GM18502 (cell line): Measurements from ENCODE around the gene CD24.
A peak's percentile ranks its signal among the peaks of the same experiment; 100 is the strongest.
"Not testable (repeated sequence)": the region's sequence is repeated elsewhere in the genome, so short reads cannot be mapped to it uniquely, and the experiment has no call there.

Source experiments
- ATAC-seq: cut with Tn5 transposase; IDR thresholded peaks from one replicate; pipeline ENCODE4 v1.9.1; 2021; ENCODE audit warnings: mild to moderate bottlenecking; ENCODE audit not compliant: unreplicated experiment, poor library complexity

Gene CD24

DNA sequence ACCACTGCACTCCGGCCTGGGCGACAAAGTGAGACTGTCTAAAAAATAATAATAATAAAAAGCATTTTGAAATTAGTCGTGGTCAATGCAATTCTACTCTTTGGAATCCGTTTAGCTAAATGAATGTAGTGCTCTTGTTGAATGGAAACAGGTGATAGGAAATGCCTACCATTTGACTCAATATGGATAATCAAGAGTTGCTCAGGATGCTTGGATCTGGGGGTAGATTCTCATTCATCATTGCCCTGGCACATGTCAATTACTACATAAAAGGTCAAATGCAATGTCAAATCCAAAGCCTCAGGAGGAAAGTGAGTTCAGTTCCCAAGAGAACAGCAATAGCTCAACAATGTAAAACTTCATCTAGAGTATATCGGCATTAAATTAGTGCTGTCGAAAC, 3.8 kb downstream of the CD24 start:
- not testable (repeated sequence) for ATAC-seq

DNA sequence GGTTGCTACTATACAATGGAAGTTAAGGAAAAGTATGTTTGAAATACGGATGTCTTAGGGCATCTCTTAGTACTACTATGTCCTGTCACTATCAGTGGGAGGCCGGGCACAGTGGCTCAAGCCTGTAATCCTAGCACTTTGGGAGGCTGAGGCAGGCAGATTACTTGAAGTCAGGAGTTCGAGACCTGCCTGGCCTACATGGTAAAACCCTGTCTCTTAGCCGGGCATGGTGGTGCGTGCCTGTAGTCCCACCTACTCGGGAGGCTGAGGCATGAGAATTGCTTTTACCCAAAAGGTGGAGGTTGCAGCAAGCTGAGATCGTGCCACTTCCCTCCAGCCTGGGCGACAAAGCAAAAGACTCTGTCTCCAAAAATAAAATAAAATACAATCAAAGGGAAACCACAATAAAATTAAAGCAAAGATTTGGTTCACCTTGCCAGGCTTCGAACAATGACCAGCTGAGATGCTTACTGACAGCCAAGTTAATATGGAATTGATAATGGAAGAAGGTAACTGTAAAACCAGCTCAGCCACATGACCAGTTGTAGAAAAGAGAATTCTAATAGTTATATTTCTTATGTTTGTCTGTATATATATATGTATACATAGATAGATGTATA, 6.5 kb downstream of the CD24 start:
- no peak for ATAC-seq

DNA sequence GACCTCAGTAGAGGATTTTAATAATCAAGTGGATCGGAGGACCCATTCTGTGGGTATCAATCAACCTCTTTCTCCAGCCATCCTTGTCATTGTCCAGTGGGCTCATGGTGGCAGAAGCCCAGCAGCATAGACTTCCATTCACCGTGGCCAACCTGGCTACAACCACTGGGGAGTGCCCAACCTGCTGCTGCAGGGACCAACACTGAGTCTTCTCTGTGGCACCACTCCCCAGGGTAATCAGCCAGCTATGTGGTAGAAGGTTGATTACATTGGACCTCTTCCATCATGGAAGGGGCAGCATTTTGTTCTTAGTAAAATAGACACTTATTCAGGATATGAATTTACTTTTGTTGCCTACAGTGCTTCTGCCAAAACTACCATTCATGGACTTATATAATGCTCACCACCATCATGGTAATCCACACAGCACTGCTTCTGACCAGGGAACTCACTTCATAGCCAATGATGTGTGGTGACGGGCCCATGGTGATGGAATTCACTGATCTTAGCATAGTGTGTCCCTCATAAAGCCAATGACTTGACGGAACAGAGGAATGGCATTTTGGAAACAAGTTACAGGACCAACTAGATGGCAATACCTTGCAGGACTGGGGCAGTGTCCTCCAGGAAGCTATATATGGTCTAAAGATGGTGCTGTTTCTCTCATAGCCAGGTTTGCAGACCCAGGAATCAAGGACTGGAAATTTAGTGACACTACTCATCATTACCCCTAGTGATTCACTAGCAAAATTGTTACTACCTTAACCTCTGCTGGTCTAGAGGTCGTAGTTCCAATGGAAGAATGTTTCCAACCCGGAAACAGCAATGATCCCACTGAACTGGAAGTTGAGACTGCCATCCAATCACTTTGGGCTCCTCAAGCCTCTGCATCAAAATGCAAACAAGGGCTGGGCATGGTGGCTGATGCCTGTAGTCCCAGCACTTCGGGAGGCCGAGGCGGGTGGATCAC, 7.6 kb downstream of the CD24 start:
- no peak for ATAC-seq

DNA sequence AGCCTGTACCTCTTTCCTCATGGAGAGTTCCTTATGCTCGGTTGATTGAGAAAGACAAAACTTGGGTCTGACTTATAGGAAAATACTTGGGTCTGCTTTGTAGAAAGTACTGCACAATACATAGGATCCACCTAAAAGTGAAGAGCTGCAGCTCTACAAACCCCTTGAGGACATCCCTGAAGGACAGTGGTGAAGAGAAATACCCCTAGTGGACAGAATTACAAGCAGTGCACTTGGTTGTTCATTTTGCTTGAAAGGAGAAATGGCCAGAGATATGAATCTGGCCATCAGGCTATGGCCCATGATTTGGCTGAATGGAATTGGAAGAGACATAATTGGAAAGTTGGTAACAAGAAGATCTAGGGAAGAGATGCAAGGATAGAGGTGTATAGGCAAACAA, 8.3 kb downstream of the CD24 start:
- ATAC-seq, result no peak

DNA sequence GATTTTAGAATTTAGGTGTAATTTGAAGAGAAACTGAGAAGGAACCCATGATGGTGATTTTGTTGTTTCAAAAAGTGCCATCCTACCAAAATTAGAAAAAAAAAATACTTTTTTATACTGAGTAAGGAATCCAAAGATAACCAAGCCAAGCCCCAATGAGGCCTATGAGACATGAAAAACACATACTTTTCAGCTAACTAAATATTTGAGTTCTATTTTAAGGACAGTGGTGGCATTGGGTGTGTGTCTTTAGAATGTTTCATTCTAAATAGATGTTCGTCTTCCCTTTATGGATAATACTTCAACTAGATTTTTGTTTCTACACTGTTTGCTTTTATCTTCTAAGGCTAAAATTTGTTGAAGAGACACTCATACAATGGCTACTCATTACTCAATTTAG, 9.6 kb downstream of the CD24 start:
- no peak for ATAC-seq

DNA sequence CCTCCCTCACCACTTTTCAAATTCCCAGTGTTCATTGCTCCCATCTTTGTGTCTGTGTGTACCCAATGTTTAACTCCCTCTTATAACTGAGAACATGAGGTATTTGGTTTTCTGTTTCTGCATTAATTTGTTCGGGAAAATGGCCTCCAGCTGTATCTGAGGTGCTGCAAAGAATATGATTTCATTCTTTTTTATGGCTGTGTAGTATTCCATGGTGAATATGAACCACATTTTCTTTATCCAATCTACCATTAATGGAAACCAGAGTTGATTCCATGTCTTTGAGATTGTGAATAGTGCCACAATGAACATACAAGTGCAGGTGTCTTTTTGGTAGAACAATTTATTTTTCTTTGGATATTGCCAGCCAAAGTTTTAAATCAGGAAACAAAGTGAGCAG, 10.4 kb downstream of the CD24 start:
- no peak for ATAC-seq

DNA sequence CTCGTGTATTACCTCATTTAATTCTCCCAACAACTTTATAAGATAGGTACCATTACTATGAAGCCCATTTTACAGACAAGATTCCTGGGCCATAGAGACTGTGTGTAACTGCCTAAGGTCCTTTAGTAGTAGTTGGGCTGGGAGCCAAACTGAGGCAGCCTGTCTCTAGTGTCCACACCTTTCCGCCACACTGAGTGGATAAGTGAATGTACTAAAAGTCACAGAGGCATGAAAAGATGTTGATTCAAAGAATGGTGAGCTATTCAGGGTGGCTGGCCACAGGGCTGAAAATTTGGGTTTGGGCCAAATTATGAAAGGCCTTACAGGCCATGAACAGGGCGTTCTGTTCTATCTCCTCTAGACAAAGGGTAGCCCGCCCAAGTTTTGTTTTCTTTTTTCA, 11.0 kb downstream of the CD24 start:
- no peak for ATAC-seq

DNA sequence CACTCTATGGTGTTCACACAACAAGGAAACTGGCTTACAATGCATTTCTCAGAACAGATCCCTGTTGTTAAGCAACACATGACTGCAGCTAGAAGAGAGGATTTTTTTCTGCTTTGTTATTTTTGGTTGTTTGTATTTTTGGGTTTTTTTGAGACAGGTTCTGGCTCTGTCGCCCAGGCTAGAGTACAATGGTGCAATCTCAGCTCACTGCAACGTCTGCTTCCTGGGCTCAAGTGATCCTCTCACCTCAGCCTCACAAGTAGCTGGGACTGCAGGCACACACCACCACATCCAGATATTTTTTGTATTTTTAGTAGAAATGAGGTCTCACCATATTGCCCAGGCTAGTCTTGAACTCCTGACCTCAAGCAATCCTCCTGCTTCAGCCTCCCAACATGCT, 12.7 kb downstream of the CD24 start:
- no peak for ATAC-seq

DNA sequence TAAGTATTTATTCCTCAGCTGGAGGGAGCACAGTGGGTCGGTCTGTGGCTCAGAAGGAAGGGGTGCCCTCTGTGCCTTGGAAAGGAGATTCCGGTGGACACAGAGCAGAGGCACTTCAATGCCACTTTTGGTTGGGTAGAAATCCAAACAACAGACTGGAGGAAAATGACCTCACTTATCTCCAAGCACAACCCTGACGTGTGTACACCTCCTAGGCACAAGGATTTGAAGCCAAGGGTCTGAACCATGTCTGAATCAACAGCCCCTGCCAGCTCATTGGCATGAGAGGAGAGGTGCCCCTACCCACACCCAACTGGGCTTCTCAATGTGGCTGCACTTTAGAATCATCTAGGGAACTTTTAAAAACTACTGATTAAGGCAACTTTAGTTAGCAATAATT, 13.4 kb downstream of the CD24 start:
- no peak for ATAC-seq

DNA sequence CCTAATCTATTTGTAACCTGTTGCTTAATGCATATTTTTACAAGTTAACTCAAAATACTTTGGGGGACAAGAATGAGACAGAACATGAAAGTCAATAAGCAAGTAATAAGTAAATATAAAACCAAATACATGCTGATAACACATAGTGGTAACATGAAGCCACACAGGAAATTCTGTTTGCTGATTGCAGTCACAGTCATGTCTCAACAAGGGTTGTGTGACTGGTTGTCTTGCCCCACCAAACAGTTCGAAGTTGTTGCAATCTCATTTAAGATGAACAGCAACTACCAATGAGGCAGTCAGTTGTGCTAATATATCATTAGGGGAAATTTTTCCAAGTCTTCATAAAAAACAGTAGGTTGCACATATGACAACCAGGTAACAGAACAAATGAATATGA, 14.5 kb downstream of the CD24 start:
- no peak for ATAC-seq

DNA sequence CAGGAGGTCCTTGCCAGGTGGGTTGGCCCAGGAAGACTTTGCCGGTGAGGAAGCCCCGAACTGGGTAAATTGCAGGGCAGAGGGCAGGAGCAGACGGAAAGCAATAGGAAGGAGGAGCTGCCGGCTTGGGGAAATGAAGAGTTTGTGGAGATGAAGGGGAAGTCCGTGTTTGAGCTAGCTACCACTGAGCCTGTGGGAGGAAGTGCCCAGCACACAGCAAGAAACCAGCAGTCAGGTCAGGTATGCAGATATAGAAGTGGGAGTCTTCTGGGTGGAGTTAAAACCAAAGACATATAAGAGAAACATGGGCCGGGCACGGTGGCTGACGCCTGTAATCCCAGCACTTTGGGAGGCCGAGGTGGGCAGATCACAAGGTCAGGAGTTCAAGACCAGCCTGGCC, 34.7 kb downstream of the CD24 start:
- peak; percentile 68 for ATAC-seq

DNA sequence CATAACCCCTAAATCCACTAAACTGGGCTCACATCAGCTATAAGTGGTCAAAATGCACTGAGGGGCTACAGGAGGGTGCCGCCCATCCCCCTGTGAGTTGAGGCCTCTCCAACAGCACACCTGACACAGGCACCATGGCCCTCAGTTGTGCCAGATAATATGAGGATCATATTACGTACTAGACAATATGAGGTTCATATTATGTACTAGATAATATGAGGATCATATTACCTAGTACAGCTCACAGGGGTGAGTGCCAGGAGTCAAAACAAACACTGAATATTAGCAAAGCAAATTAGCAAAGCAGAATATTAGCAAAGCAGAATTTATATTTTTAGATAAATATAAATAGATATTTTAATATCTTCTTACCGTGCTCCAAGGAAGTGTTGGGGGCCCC, 35.3 kb downstream of the CD24 start:
- no peak for ATAC-seq

DNA sequence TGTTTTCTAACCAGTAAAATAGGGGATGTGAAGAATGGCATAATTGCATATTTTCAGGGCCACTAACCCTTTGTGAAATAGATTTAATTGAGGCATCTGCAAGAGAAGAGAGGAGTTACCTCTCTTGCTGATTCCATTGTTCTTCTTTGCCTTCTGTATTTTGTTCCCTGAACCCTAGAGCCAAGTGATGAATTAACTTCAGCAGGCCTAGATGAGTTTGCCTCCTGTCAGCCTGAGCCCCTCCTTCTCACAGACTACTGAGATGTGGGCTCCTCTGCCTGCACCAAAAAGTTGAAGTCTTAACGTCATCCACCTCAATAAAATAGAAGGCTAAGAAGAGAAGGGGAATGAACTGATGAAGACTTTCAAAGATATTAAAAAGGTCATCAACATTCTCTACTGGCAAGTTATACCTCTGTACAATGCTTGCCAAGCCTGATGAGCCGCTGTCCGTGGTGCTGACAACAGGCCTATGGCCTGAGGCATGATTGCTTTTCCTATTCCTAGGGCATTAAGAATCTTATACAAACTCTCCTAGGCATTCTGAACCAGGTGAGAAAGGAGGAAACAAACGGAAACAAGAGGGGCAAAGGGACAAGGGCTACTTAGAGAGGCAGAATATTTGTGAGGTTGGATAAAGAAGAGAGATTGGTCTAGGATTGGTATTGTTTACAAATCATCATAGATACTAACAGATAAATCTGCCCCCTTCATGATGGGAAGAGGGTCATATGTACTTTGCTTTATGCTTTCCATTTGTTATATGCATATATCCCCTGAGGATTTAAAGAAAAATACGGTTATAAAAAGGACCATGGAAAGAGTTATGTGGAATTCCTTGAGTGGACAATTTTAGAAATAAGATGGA, 46.8 kb downstream of the CD24 start:
- no peak for ATAC-seq

DNA sequence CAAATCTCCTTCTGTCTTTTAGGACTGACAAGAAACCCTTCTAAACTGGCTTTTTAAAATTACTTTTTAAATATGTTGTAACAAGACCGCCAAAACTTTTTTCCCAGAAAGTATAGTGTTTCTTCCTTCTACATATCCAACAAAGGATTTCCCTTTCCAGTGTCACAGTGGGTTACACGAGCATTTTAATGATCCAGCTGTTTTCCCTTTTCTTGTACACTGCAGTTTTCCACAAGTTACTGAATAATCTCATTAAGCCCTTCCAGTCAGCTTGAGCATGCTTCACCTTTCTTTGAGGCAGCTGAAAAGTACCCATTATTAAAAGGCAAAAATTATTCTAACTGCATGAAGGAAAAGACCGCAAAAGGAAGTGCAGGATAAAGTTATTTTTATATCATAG, 48.6 kb downstream of the CD24 start:
- no peak for ATAC-seq

DNA sequence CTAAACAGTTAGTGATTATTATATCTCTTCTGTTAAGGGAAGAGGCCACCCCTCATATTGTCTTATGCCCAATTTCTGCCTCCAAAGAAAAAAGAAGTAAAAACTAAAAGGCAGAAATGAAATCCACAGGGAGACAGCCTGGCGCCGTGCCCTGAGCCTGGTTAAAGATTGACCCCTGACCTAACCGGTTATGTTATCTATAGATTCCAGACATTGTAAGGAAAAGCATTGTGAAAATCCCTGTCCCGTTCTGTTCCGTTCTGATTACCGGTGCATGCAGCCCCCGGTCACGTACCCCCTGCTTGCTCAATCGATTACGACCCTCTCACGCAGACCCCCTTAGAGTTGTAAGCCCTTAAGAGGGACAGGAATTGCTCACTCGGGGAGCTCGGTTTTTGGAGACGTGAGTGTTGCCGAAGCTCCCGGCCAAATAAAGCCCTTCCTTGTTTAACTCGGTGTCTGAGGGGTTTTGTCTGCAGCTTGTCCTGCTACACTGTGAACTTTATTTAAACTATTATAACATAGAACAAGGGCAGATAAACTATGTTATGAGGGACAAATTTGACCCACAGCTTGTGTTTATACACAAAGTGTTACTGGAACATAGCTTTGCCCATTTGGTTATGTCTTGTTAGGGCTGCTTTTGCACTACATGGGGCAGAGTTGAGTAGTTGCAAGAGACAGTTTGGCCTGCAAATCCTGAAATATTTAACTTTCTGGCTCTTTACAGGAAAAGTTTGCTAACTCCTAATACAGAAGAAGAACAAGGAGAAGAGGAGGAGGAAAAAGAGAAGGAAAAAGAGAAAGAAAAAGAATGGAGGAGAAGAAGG, 49.6 kb downstream of the CD24 start:
- ATAC-seq, result no peak

DNA sequence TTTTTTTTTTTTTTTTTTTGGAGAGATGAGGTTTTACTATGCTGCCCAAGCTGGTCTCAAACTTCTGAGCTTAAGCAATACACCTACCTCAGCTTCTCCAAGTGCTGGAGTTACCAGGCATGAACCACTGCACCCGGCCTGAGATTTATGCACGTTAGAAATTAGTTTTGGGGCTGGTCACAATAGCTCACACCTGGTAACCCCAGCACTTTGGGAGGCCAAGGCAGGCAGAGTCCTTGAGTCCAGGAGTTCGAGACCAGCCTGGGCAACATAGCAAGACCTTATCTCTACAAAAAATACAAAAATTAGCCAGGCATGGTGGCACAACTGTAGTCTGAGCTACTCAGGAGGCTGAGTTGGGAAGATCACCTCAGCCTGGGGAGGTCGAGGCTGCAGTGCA, 51.9 kb downstream of the CD24 start:
- ATAC-seq, result no peak
